NB4 (cell line): ENCODE measurements around the gene PCDHGA12.
A peak's percentile ranks its signal among the peaks of the same experiment; 100 is the strongest.

Experiments used
- DNase-seq: peaks from one replicate; pipeline ENCODE4 v3.0.0; 2010; ENCODE audit warnings: low read depth
- H3K4me3 ChIP-seq: one replicate; pipeline ENCODE4 v1.5.1; 2011; ENCODE audit warnings: mild to moderate bottlenecking, low read depth, low read length, moderate library complexity
- CTCF ChIP-seq: IDR thresholded peaks from one replicate; pipeline ENCODE4 v1.5.1; 2012; ENCODE audit warnings: low read depth, low read length
- MYC ChIP-seq: IDR thresholded peaks from 2 replicates; pipeline ENCODE4 v1.6.1; 2011; ENCODE audit warnings: low read depth, low read length
- POLR2A ChIP-seq: IDR thresholded peaks from 2 replicates; pipeline ENCODE4 v1.6.1; 2011; ENCODE audit warnings: mild to moderate bottlenecking; ENCODE audit not compliant: insufficient read length; ENCODE audit errors: extremely low read depth
- TF ChIP-seq, protein P1 (sequence below): IDR thresholded peaks from 2 replicates; pipeline ENCODE4 v1.6.1; 2011; ENCODE audit warnings: low read depth, low read length

The PCDHGA12 gene

GRCh38 chr5:141478321-141478945 is 48.1 kb downstream of the PCDHGA12 start:
- no peak overlapping the region for H3K4me3 ChIP-seq
- TF ChIP-seq POLR2A (no peak), CTCF (no peak), MYC (no peak)
- TF ChIP-seq, protein P1, sequence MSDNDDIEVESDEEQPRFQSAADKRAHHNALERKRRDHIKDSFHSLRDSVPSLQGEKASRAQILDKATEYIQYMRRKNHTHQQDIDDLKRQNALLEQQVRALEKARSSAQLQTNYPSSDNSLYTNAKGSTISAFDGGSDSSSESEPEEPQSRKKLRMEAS: no peak
- peak; percentile 24 for DNase-seq

GRCh38 chr5:141479776-141480175 is 49.5 kb downstream of the PCDHGA12 start:
- TF ChIP-seq MYC: no peak
- no peak for TF ChIP-seq POLR2A
- TF ChIP-seq CTCF: no peak
- TF ChIP-seq, protein P1: no peak
- H3K4me3 ChIP-seq: no peak overlapping the region
- DNase-seq: peak; percentile 66
